GM12872 (cell line): Measurements from ENCODE around the gene CNBD2.

Experiments
- CTCF ChIP-seq: IDR thresholded peaks from 3 replicates; pipeline ENCODE4 v1.5.1; 2011; ENCODE audit warnings: low read depth, mild to moderate bottlenecking, low read length, moderate library complexity; ENCODE audit not compliant: insufficient read depth

CNBD2 gene

GRCh38 chr20:35967979-35968640 lies at the start of gene CNBD2:
TSS of gene CNBD2 (plus strand) at chr20:35968590. CDS start at chr20:35968763, 173 bp downstream.
- TF ChIP-seq CTCF: no peak

GRCh38 chr20:35920523-35920922 lies 47.9 kb upstream of the CNBD2 start:
- no peak for TF ChIP-seq CTCF

GRCh38 chr20:35929301-35929700 lies 39.1 kb upstream of the CNBD2 start:
- no peak for TF ChIP-seq CTCF

- no peak for TF ChIP-seq CTCF
These were observed 34.3 kb upstream of the CNBD2 start for GRCh38 chr20:35934050-35934449.

- no peak for TF ChIP-seq CTCF
These were observed 29.1 kb upstream of the CNBD2 start for GRCh38 chr20:35939264-35939663.

- TF ChIP-seq CTCF: no peak
These were observed 26.8 kb upstream of the CNBD2 start for GRCh38 chr20:35941620-35942019.

GRCh38 chr20:35942243-35942642 lies 26.1 kb upstream of the CNBD2 start:
- no peak for TF ChIP-seq CTCF
